OCI-LY1 (cell line): ENCODE results near the gene TICRR.

Experiments used
- H2AFZ ChIP-seq: fragments of 200-600 bp; sonication (generic), shearing (Covaris generic); 2 replicates; pipeline ENCODE4 v1.6.0; 2014; ENCODE audit warnings: antibody characterized with exemption, mild to moderate bottlenecking, low read length
- H3F3A ChIP-seq: fragments of 200-600 bp; sonication (generic), shearing (Covaris generic); 2 replicates; pipeline ENCODE4 v1.6.0; 2014; ENCODE audit warnings: mild to moderate bottlenecking, antibody characterized with exemption, low read length, moderate library complexity; ENCODE audit not compliant: insufficient read depth
- H3K27ac ChIP-seq: fragments of 200-600 bp; sonication (generic); 2 replicates; pipeline ENCODE4 v1.5.1; 2014; ENCODE audit warnings: low read length, mixed run types, mild to moderate bottlenecking, low read depth; ENCODE audit not compliant: poor library complexity, severe bottlenecking
- H3K27me3 ChIP-seq: fragments of 200-600 bp; sonication (generic); 2 replicates; pipeline ENCODE4 v1.6.0; 2014; ENCODE audit warnings: antibody characterized with exemption, mild to moderate bottlenecking, low read length, moderate library complexity; ENCODE audit not compliant: insufficient read depth
- H3K36me3 ChIP-seq: fragments of 200-600 bp; sonication (generic); 2 replicates; pipeline ENCODE4 v1.6.1; 2014; ENCODE audit warnings: mild to moderate bottlenecking, antibody characterized with exemption, low read length, moderate library complexity, mixed read lengths; ENCODE audit not compliant: insufficient read depth
- H3K4me1 ChIP-seq: fragments of 200-600 bp; sonication (generic); 2 replicates; pipeline ENCODE4 v1.5.1; 2014; ENCODE audit warnings: mild to moderate bottlenecking, low read length, moderate library complexity; ENCODE audit not compliant: insufficient read depth, severe bottlenecking
- H3K4me2 ChIP-seq: fragments of 200-600 bp; sonication (generic), shearing (Covaris generic); 2 replicates; pipeline ENCODE4 v1.6.1; 2014; ENCODE audit warnings: low read length
- H3K4me3 ChIP-seq: fragments of 200-600 bp; sonication (generic); 2 replicates; pipeline ENCODE4 v1.5.1; 2014; ENCODE audit warnings: low read length, low read depth, mild to moderate bottlenecking, mixed read lengths; ENCODE audit not compliant: poor library complexity, severe bottlenecking
- H3K79me2 ChIP-seq: fragments of 200-600 bp; shearing (Covaris generic); 2 replicates; pipeline ENCODE4 v1.6.1; 2016; ENCODE audit warnings: mixed run types, low read length, mixed read lengths; ENCODE audit not compliant: insufficient read depth
- H3K9ac ChIP-seq: fragments of 200-600 bp; sonication (generic), shearing (Covaris generic); 2 replicates; pipeline ENCODE4 v1.6.1; 2014; ENCODE audit warnings: mild to moderate bottlenecking, low read length, mixed read lengths
- H3K9me2 ChIP-seq: fragments of 200-600 bp; sonication (generic), shearing (Covaris generic); 2 replicates; pipeline ENCODE4 v1.6.1; 2014; ENCODE audit warnings: low read depth, mild to moderate bottlenecking, low read length, mixed read lengths
- H3K9me3 ChIP-seq: fragments of 200-600 bp; shearing (Covaris generic); 2 replicates; pipeline ENCODE4 v1.6.1; 2014; ENCODE audit warnings: low read length, mixed read lengths
- H4K20me1 ChIP-seq: fragments of 200-600 bp; sonication (generic), shearing (Covaris generic); 2 replicates; pipeline ENCODE4 v1.6.0; 2016; ENCODE audit warnings: mild to moderate bottlenecking, low read length; ENCODE audit not compliant: insufficient read depth
- CTCF ChIP-seq: fragments of 200-600 bp; sonication (generic), shearing (Covaris generic); IDR thresholded peaks from 2 replicates; pipeline ENCODE4 v1.5.1; 2017; ENCODE audit warnings: mild to moderate bottlenecking, antibody characterized with exemption, low read length, moderate library complexity, mixed read lengths
- EZH2 ChIP-seq: fragments of 200-600 bp; sonication (generic), shearing (Covaris generic); IDR thresholded peaks from 2 replicates; pipeline ENCODE4 v1.8.0; 2017; ENCODE audit warnings: borderline replicate concordance, mixed run types, mild to moderate bottlenecking, antibody characterized with exemption, low read length, moderate library complexity, mixed read lengths

The TICRR gene

GRCh38 chr15:89566621-89567294, 8.5 kb upstream of the TICRR start:
- Histone ChIP-seq H3K79me2 (no peaks in the 10 kb centered on the region), H3K4me2 (no peak overlapping the region), H3K9me3 (no peaks in the 10 kb centered on the region), H3K4me1 (no peaks in the 10 kb centered on the region), H2AFZ (no peak overlapping the region), H3K9me2 (no peaks in the 10 kb centered on the region), H3F3A (no peaks in the 10 kb centered on the region), H3K4me3 (no peak overlapping the region), H3K27ac (no peak overlapping the region), H4K20me1 (no peaks in the 10 kb centered on the region), H3K36me3 (no peaks in the 10 kb centered on the region), H3K27me3 (no peaks in the 10 kb centered on the region), H3K9ac (no peak overlapping the region)
- TF ChIP-seq CTCF (no peak), EZH2 (no peak)

- no peaks in the 10 kb centered on the region for H3K9me3 ChIP-seq
- no peaks in the 10 kb centered on the region for H3K9me2 ChIP-seq
- H4K20me1 ChIP-seq: no peaks in the 10 kb centered on the region
- no peaks in the 10 kb centered on the region for H3K79me2 ChIP-seq
- 0 out of 2 replicates have a peak, but pooled peaks cover 3% of the 10 kb centered on the region for H3F3A ChIP-seq
- H3K36me3 ChIP-seq: no peaks in the 10 kb centered on the region
- no peak overlapping the region for H3K27ac ChIP-seq
- H3K4me3 ChIP-seq: no peak overlapping the region
- no peak overlapping the region for H3K9ac ChIP-seq
- H2AFZ ChIP-seq: no peak overlapping the region
- no peaks in the 10 kb centered on the region for H3K27me3 ChIP-seq
- TF ChIP-seq EZH2: no peak
- TF ChIP-seq CTCF: no peak
- H3K4me2 ChIP-seq: no peak overlapping the region
- H3K4me1 ChIP-seq: no peaks in the 10 kb centered on the region
Measured at GRCh38 chr15:89569090-89569745, 6.1 kb upstream of the TICRR start.

- Histone ChIP-seq H3K27ac (peak overlapping the region; percentile 34), H3K4me2 (peak overlapping the region; percentile 86), H3F3A (0 out of 2 replicates have a peak, but pooled peaks cover 3% of the 10 kb centered on the region), H3K9me2 (no peaks in the 10 kb centered on the region), H3K27me3 (no peaks in the 10 kb centered on the region), H3K4me3 (peak overlapping the region; percentile 97), H3K79me2 (peaks cover 49% of the 10 kb centered on the region), H3K36me3 (peaks cover 34% of the 10 kb centered on the region), H4K20me1 (no peaks in the 10 kb centered on the region), H3K9me3 (no peaks in the 10 kb centered on the region), H3K9ac (peak overlapping the region; percentile 96), H3K4me1 (peaks cover 31% of the 10 kb centered on the region), H2AFZ (no peak overlapping the region)
- TF ChIP-seq CTCF (no peak), EZH2 (no peak)
Measured at GRCh38 chr15:89575656-89576416, 567 bp downstream of the TICRR start.
